ENCODE measurements around the gene EBF3. TPM values are rescaled to one million over a fixed set of nuclear protein-coding genes. Genes with fewer than 3 reads are reported as not detected.

The EBF3 gene
- total and polyA plus RNA-seq, 2 donors, result 5.1 to 29.4 TPM

- no peaks in the 10 kb centered on the region for H3K4me1 ChIP-seq (ENCODE audit: insufficient read depth)
- WGBS, result 94% methylated on average over 1 of the region's 1 CpG
Measured at GRCh38 chr10:129900825-129901224, 63.2 kb downstream of the EBF3 start.

DNA sequence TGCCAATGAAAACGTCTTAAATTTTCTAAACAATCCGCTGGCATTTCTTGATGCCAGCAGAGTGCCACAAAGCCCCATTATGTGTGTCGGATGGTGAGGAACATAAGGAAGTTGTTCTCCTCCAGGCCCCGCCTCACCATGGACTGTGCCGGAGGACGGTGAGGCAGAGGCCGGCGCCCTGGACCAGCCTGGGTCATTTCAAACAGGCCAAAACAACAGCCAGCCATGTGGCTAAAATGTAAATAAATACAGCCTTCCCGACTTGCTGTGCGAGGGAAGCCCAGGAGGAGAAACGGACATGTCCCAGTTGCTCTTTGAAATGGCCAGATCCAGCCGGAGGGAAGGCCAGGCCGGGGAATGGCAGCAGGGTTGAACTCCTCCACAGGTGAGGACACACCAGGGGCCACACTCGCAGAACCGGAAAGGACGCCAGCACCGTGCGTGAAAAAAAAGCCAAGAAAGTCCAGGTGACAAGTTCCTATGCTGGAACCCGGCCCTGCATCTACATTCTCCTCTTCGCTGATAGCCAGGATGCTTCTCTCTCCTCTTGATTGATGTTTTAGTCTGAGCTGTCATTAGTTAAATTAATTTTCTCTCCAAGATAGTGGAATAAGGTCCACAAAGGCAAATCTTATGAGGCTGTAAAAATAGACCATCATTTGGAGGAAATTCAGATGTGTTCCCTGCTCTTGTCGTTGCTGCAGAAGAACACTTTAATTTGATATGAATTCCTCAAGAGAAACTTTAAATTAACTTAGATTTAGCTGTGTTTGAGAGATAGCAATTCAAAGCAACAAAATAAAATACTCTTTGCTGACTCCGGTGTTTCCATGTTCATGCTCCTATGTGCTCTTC is 64.6 kb downstream of the EBF3 start:
- 61% methylated on average over 22 of the region's 22 CpGs for WGBS

More at GRCh38 chr10:129900825-129901224, 63.2 kb downstream of the EBF3 start:
- no peak overlapping the region for H3K27ac ChIP-seq (ENCODE audit: low read depth)
- no peak for DNase-seq (ENCODE audit: extremely low spot score)
- no peak overlapping the region for H3K4me3 ChIP-seq (ENCODE audit: low read depth, low read length)
- no peaks in the 10 kb centered on the region for H3K36me3 ChIP-seq (ENCODE audit: insufficient read depth)

GRCh38 chr10:129898706-129899268 is 65.3 kb downstream of the EBF3 start:
- H3K36me3 ChIP-seq (ENCODE audit: insufficient read depth), result no peaks in the 10 kb centered on the region
- WGBS, result 37% methylated on average over 38 of the region's 38 CpGs
- no peak for DNase-seq (ENCODE audit: extremely low spot score)
- no peak overlapping the region for H3K27ac ChIP-seq (ENCODE audit: low read depth)
- H3K4me1 ChIP-seq (ENCODE audit: insufficient read depth), result no peaks in the 10 kb centered on the region
- no peak overlapping the region for H3K4me3 ChIP-seq (ENCODE audit: low read depth, low read length)

More for the DNA sequence above, 64.6 kb downstream of the EBF3 start:
- Histone ChIP-seq H3K4me3 (ENCODE audit: low read depth, low read length) (no peak overlapping the region), H3K27ac (ENCODE audit: low read depth) (no peak overlapping the region), H3K36me3 (ENCODE audit: insufficient read depth) (no peaks in the 10 kb centered on the region), H3K4me1 (ENCODE audit: insufficient read depth) (no peaks in the 10 kb centered on the region)
- DNase-seq (ENCODE audit: extremely low spot score), result no peak

GRCh38 chr10:129897871-129898626 is 66.0 kb downstream of the EBF3 start:
- H3K4me3 ChIP-seq (ENCODE audit: low read depth, low read length), result no peak overlapping the region
- no peak for DNase-seq (ENCODE audit: extremely low spot score)
- H3K27ac ChIP-seq (ENCODE audit: low read depth), result no peak overlapping the region
- no peaks in the 10 kb centered on the region for H3K4me1 ChIP-seq (ENCODE audit: insufficient read depth)
- WGBS, result 47% methylated on average over 15 of the region's 15 CpGs
- no peaks in the 10 kb centered on the region for H3K36me3 ChIP-seq (ENCODE audit: insufficient read depth)

- no peak overlapping the region for H3K4me3 ChIP-seq (ENCODE audit: low read depth, low read length)
- H3K36me3 ChIP-seq (ENCODE audit: insufficient read depth), result no peaks in the 10 kb centered on the region
- no peak overlapping the region for H3K27ac ChIP-seq (ENCODE audit: low read depth)
- 94% methylated on average over 11 of the region's 11 CpGs for WGBS
- no peak for DNase-seq (ENCODE audit: extremely low spot score)
- H3K4me1 ChIP-seq (ENCODE audit: insufficient read depth), result no peaks in the 10 kb centered on the region
Measured at GRCh38 chr10:129896860-129897200, 67.2 kb downstream of the EBF3 start.

DNA sequence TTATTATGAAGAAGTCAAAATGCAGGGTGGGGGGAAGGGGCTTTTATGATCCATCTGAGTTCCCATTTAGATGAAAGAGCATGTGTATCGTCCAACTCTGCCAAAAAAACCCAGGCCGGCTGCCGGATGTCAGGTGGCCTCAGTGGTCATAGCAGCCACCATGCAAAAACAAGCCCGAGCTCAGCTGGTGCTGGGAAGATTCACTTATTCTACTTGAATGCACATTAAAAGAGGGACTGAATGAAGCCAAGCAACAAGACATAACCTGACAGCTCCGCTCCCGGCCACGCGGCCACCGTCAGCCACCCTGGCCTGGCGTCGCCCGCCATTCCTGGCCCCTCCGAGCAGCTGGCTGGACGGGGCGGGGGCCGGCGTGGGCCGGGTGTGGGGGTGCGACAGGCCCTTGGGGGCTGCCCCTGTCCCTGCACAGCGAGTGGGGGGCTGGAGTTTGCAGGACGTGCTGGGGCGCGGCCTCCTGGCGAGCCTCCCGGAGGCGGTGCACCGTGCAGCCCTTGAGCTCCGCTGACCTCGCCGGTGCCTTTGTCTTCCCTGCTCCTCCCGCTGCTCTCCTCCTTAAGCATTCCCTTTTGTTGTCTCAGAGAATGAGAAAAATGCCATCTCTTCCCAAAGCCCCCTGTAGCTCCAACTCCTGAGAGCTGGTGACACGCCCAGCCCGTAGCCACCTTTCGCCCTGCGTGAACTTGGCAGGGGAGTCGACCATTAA is 67.8 kb downstream of the EBF3 start:
- no peak for DNase-seq (ENCODE audit: extremely low spot score)

GRCh38 chr10:129895811-129896135 is 68.3 kb downstream of the EBF3 start:
- Histone ChIP-seq H3K27ac (ENCODE audit: low read depth) (no peak overlapping the region), H3K36me3 (ENCODE audit: insufficient read depth) (no peaks in the 10 kb centered on the region), H3K4me3 (ENCODE audit: low read depth, low read length) (no peak overlapping the region), H3K4me1 (ENCODE audit: insufficient read depth) (no peaks in the 10 kb centered on the region)
- no peak for DNase-seq (ENCODE audit: extremely low spot score)
- 97% methylated on average over 4 of the region's 4 CpGs for WGBS

More for the DNA sequence above, 67.8 kb downstream of the EBF3 start:
- H3K36me3 ChIP-seq (ENCODE audit: insufficient read depth), result no peaks in the 10 kb centered on the region
- no peak overlapping the region for H3K4me3 ChIP-seq (ENCODE audit: low read depth, low read length)
- no peaks in the 10 kb centered on the region for H3K4me1 ChIP-seq (ENCODE audit: insufficient read depth)
- H3K27ac ChIP-seq (ENCODE audit: low read depth), result no peak overlapping the region
- 85% methylated on average over 36 of the region's 36 CpGs for WGBS

GRCh38 chr10:129894698-129895097 is 69.4 kb downstream of the EBF3 start:
- no peaks in the 10 kb centered on the region for H3K4me1 ChIP-seq (ENCODE audit: insufficient read depth)
- 91% methylated on average over 3 of the region's 3 CpGs for WGBS
- H3K36me3 ChIP-seq (ENCODE audit: insufficient read depth), result no peaks in the 10 kb centered on the region
- no peak for DNase-seq (ENCODE audit: extremely low spot score)
- H3K27ac ChIP-seq (ENCODE audit: low read depth), result no peak overlapping the region
- H3K4me3 ChIP-seq (ENCODE audit: low read depth, low read length), result no peak overlapping the region

DNA sequence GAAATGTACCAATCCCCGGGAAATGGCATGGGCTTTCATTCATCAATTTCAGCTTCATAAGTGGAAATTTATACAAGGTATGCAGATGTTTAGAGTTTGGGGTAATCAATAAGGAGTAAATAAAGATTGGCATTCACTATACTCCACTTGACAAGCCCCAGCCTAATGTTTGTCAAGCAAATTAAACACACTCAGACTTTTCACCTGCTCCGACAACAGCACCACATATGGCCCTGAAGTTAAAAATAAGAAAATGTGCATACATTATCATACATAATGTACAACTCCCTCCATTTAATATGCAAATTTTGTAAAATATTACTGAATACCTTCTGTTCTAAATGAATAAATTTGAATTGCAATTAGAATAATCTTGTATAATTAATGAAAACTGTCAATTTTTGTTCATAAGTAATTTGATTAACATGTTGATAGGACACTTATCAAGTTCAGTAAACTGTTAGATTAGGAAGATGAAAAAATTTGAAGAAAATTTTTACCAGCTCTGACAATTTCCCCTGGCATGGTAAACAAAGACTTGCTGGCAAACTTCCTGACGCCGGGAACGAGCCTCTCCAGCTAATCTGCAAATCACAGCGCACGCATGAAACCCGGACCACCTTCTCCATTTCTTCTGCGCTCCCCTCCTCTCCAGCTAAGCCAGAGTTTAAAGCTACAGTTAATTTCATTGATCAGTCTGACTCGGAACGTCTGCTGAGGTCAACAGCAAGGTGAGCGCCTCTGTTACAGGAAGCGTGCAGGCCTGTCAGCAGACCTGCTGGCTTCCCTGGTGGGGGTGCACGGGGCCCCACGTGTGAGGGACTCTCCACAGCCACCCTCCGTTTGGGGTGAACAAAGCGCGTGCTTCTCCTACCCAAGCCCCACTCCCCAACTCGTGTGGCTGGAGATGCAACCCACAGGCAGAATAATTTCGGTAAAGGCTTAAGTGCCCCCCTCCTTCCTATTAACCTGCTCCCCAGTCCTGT is 70.7 kb downstream of the EBF3 start:
- H3K27ac ChIP-seq (ENCODE audit: low read depth), result no peak overlapping the region
- no peak overlapping the region for H3K4me3 ChIP-seq (ENCODE audit: low read depth, low read length)
- no peaks in the 10 kb centered on the region for H3K36me3 ChIP-seq (ENCODE audit: insufficient read depth)
- no peaks in the 10 kb centered on the region for H3K4me1 ChIP-seq (ENCODE audit: insufficient read depth)
- 54% methylated on average over 20 of the region's 20 CpGs for WGBS
- DNase-seq (ENCODE audit: extremely low spot score), result no peak

DNA sequence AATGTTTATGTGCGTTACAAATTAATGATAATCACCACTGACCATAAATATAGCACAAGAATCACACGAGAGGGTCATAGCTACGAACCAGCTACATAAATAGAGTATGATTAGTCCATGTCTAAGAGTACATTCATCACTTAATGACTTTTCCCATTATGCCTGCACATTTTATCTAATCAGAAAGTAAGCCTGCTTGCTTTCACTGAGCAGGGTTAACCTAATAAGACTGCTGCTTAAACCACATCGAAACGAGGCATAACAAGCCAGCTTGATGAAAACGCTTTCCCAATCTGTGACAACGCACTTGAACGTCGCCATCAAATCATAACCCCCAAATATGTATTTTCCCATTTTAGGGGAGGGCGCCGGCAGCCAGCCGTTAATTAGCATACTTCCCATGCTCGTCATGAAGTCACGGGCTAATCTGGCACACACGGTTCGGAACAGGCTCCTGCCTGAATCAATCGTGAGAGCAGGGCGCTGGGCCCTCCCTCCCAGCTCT is 71.5 kb downstream of the EBF3 start:
- Histone ChIP-seq H3K36me3 (ENCODE audit: insufficient read depth) (no peaks in the 10 kb centered on the region), H3K4me3 (ENCODE audit: low read depth, low read length) (no peak overlapping the region), H3K27ac (ENCODE audit: low read depth) (no peak overlapping the region), H3K4me1 (ENCODE audit: insufficient read depth) (no peaks in the 10 kb centered on the region)
- 70% methylated on average over 18 of the region's 18 CpGs for WGBS
- DNase-seq (ENCODE audit: extremely low spot score), result no peak

DNA sequence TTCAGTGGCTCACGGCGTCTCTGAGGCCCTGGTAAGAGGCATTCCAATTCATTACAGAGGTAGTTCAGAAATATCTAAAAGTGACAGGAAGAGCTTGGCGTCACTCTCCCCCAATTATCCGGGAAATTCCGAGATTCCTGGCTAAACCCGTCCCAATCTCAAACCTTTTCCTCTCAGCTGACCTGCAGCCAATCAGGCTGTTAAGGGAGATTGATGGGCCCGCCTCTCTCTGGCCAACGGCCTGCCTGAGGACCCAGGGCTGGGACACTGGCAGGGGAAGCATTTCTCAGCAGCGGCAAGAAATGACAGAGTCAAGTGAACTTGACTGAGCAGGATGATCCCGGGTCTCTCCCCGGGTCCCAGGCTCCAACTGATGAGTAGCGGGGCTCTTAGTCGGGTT is 72.3 kb downstream of the EBF3 start:
- Histone ChIP-seq H3K4me1 (ENCODE audit: insufficient read depth) (no peaks in the 10 kb centered on the region), H3K27ac (ENCODE audit: low read depth) (no peak overlapping the region), H3K36me3 (ENCODE audit: insufficient read depth) (no peaks in the 10 kb centered on the region), H3K4me3 (ENCODE audit: low read depth, low read length) (no peak overlapping the region)
- no peak for DNase-seq (ENCODE audit: extremely low spot score)
- 83% methylated on average over 13 of the region's 13 CpGs for WGBS

GRCh38 chr10:129890170-129890569 is 73.9 kb downstream of the EBF3 start:
- Histone ChIP-seq H3K36me3 (ENCODE audit: insufficient read depth) (no peaks in the 10 kb centered on the region), H3K27ac (ENCODE audit: low read depth) (no peak overlapping the region), H3K4me1 (ENCODE audit: insufficient read depth) (no peaks in the 10 kb centered on the region), H3K4me3 (ENCODE audit: low read depth, low read length) (no peak overlapping the region)
- 91% methylated on average over 15 of the region's 15 CpGs for WGBS
- DNase-seq (ENCODE audit: extremely low spot score), result no peak
